ENCODE measurements around the gene B4GALNT1. TPM values are rescaled to one million over a fixed set of nuclear protein-coding genes. Genes with fewer than 3 reads are reported as not detected.
"Not testable (repeated sequence)": the region's sequence is repeated elsewhere in the genome, so short reads cannot be mapped to it uniquely, and the experiment has no call there.

Gene B4GALNT1
- total and polyA plus RNA-seq, 9 of the 15 experiments (the other 6 are each of a cell fraction or from before 2014, with no cell fraction given): 1.0 to 32.2 (median 9.8) TPM

DNA sequence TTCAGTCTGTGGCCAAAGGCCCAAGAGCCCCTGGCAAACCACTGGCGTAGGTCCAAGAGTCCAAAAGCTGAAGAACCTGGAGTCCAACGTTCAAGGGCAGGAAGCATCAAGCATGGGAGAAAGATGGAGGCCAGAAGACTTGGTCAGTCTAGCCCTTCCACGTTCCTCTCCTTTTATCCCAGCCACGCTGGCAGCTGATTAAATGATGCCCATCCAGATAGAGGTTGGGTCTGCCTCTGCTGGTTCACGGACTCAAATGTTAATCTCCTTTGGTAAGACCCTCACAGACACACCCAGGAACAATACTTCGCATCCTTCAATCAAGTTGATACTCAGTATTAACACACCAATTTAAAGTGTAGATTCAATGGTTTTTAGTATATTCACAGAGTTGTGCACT, 39.8 kb upstream of the B4GALNT1 start:
- no TSS peak for BruUV-seq (replicated peaks)
- Histone ChIP-seq H3K9me3 (replicated peaks; ENCODE audit: control insufficient read depth, insufficient read depth, low read depth, low read length) (no peaks in the 10 kb centered on the region), H4K20me1 (replicated peaks; ENCODE audit: control insufficient read depth, insufficient read depth, low read length) (no peaks in the 10 kb centered on the region), H2AFZ (ENCODE audit: low read depth, low read length) (no peak overlapping the region), H3K27ac (ENCODE audit: extremely low read depth, low read depth, low read length) (no peak overlapping the region), H3K4me1 (replicated peaks in 1 of 2; ENCODE audit: control insufficient read depth in 2 of 2, insufficient read depth in 2 of 2, low read length in 2 of 2) (peaks cover 0 to 3% of the 10 kb centered on the region in 2 experiments; a peak in 1 of 5 replicates), H3K9me1 (ENCODE audit: control insufficient read depth, insufficient read depth, low read length) (no peaks in the 10 kb centered on the region), H3K4me2 (ENCODE audit: insufficient read depth, low read length) (no peak overlapping the region), H3K79me2 (ENCODE audit: control insufficient read depth, insufficient read depth, low read length) (no peaks in the 10 kb centered on the region), H3K27me3 (ENCODE audit: control insufficient read depth in 2 of 2, insufficient read depth in 2 of 2, low read length in 2 of 2) (no peaks in the 10 kb centered on the region), H3K36me3 (ENCODE audit: control insufficient read depth, insufficient read depth, low read length) (no peaks in the 10 kb centered on the region), H3K9ac (ENCODE audit: insufficient read depth in 1 of 2, low read depth in 2 of 2, low read length in 2 of 2) (no peak overlapping the region), H3K4me3 (no peak overlapping the region)
- no peak for DNase-seq (ENCODE audit: extremely low read depth in 1 of 4, low spot score in 3 of 4)
- FAIRE-seq: no peak
- 38% methylated on average over 6 of the region's 6 CpGs for WGBS (ENCODE audit: insufficient coverage, low coverage, missing lambda C conversion rate)
- ChIA-PET CTCF (ENCODE audit: low intra/inter-chr PET ratio) (no interaction called here), POLR2A (interaction anchor here (1.0 to 1.3 kb wide), 2 partner anchors 12 to 15 kb away, joined by 4 read pairs; no protein-coding TSS in a partner anchor)
- no peak for ATAC-seq
- in situ Hi-C loops (cut with MboI) (no loop called here), intact Hi-C loops (cut with micrococcal nuclease) (no loop called here)
- TF ChIP-seq FOXM1 (IDR thresholded peaks at IDR 0.05; ENCODE audit: low read depth) (no peak), FOXM1 (CRISPR knock-in tag; IDR thresholded peaks at IDR 0.05; ENCODE audit: low read depth) (no peak), ZZZ3 (IDR thresholded peaks at IDR 0.05) (no peak), SNRNP70 (optimal IDR thresholded peaks at IDR 0.05; ENCODE audit: low read depth, low read length) (no peak), ZNF79 (CRISPR knock-in tag; IDR thresholded peaks at IDR 0.05; ENCODE audit: low read depth) (no peak), ELF1 (tag; IDR thresholded peaks at IDR 0.05) (no peak), ELF2 (CRISPR knock-in tag; IDR thresholded peaks at IDR 0.05) (no peak), SMC3 (conservative IDR thresholded peaks at IDR 0.05; ENCODE audit: insufficient read depth, low read depth, low read length) (no peak), PYGO2 (tag; IDR thresholded peaks at IDR 0.05) (no peak)
- TF ChIP-seq, protein P1, sequence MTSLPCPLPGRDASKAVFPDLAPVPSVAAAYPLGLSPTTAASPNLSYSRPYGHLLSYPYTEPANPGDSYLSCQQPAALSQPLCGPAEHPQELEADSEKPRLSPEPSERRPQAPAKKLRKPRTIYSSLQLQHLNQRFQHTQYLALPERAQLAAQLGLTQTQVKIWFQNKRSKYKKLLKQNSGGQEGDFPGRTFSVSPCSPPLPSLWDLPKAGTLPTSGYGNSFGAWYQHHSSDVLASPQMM (CRISPR knock-in tag; IDR thresholded peaks at IDR 0.05): no peak

DNA sequence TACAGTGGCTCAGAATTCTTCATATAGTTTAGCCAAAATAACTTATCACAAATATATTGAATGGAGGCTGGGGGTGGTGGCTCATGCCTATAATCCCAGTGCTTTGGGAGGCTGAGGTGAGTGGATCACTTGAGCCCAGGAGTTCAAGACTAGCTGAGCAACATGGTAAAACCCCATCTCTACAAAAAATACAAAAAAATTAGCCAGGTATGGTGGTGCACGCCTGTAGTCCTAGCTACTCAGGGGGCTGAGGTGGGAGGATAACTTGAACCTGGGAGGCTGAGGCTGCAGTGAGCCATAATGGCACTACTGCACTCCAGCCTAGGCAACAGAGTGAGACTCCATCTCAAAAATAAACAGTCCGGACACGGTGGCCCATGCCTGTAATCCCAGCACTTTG, 38.8 kb upstream of the B4GALNT1 start:
- intact Hi-C loops (cut with micrococcal nuclease); H3K9me1 ChIP-seq (ENCODE audit: control insufficient read depth, insufficient read depth, low read length); CTCF ChIA-PET (ENCODE audit: low intra/inter-chr PET ratio); in situ Hi-C loops (cut with MboI); H3K4me2 ChIP-seq (ENCODE audit: insufficient read depth, low read length); H3K79me2 ChIP-seq (ENCODE audit: control insufficient read depth, insufficient read depth, low read length); H3K9ac ChIP-seq (ENCODE audit: insufficient read depth in 1 of 2, low read depth in 2 of 2, low read length in 2 of 2); H3K4me3 ChIP-seq; FAIRE-seq; H4K20me1 ChIP-seq (replicated peaks; ENCODE audit: control insufficient read depth, insufficient read depth, low read length); H3K36me3 ChIP-seq (ENCODE audit: control insufficient read depth, insufficient read depth, low read length); H3K27me3 ChIP-seq (ENCODE audit: control insufficient read depth in 2 of 2, insufficient read depth in 2 of 2, low read length in 2 of 2); H3K9me3 ChIP-seq (replicated peaks; ENCODE audit: control insufficient read depth, insufficient read depth, low read depth, low read length); H3K4me1 ChIP-seq (replicated peaks in 1 of 2; ENCODE audit: control insufficient read depth in 2 of 2, insufficient read depth in 2 of 2, low read length in 2 of 2); ATAC-seq; DNase-seq (ENCODE audit: extremely low read depth in 1 of 4, low spot score in 3 of 4); H3K27ac ChIP-seq (ENCODE audit: extremely low read depth, low read depth, low read length); BruUV-seq (replicated peaks); H2AFZ ChIP-seq (ENCODE audit: low read depth, low read length): not testable (repeated sequence)
- POLR2A ChIA-PET: interaction anchor here (1.2 kb wide), 1 partner anchor 10 kb away, joined by 4 read pairs; no protein-coding TSS in a partner anchor
- WGBS (ENCODE audit: insufficient coverage, low coverage, missing lambda C conversion rate): 56% methylated on average over 3 of the region's 3 CpGs

DNA sequence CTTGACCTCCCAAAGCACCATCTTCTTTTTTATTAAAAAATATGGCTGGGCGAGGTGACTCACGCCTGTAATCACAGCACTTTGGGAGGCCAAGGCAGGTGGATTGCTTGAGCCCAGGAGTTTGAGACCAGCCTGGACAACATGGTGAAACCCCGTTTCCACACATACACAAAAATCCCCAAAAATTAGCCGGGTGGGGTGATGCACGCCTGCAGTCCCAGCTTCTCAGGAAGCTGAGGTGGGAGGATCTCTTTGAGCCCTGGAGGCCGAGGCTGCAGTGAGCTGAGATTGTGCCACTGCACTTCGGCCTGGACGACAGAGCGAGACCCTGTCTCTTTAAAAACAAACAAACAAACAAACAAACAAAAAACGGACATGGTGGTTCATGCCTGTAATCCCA, 36.7 kb upstream of the B4GALNT1 start:
- FAIRE-seq; BruUV-seq (replicated peaks); ATAC-seq; H3K4me3 ChIP-seq; in situ Hi-C loops (cut with MboI); H3K79me2 ChIP-seq (ENCODE audit: control insufficient read depth, insufficient read depth, low read length); H3K9ac ChIP-seq (ENCODE audit: insufficient read depth in 1 of 2, low read depth in 2 of 2, low read length in 2 of 2); H3K4me1 ChIP-seq (replicated peaks in 1 of 2; ENCODE audit: control insufficient read depth in 2 of 2, insufficient read depth in 2 of 2, low read length in 2 of 2); H2AFZ ChIP-seq (ENCODE audit: low read depth, low read length); DNase-seq (ENCODE audit: extremely low read depth in 1 of 4, low spot score in 3 of 4); H3K36me3 ChIP-seq (ENCODE audit: control insufficient read depth, insufficient read depth, low read length); H3K9me1 ChIP-seq (ENCODE audit: control insufficient read depth, insufficient read depth, low read length); H3K4me2 ChIP-seq (ENCODE audit: insufficient read depth, low read length); POLR2A ChIA-PET; H3K9me3 ChIP-seq (replicated peaks; ENCODE audit: control insufficient read depth, insufficient read depth, low read depth, low read length); H4K20me1 ChIP-seq (replicated peaks; ENCODE audit: control insufficient read depth, insufficient read depth, low read length); H3K27ac ChIP-seq (ENCODE audit: extremely low read depth, low read depth, low read length); H3K27me3 ChIP-seq (ENCODE audit: control insufficient read depth in 2 of 2, insufficient read depth in 2 of 2, low read length in 2 of 2); intact Hi-C loops (cut with micrococcal nuclease); CTCF ChIA-PET (ENCODE audit: low intra/inter-chr PET ratio): not testable (repeated sequence)
- 38% methylated on average over 10 of the region's 10 CpGs for WGBS (ENCODE audit: insufficient coverage, low coverage, missing lambda C conversion rate)
